Thyroid gland (tissue), 4 donors: Measurements from ENCODE around the gene BTRC.

ENCODE experiments used
- CTCF ChIP-seq, 6 experiments: fragments of 200-600 bp in 3 of 6; fragments of 450-650 bp in 3 of 6; sonication (generic) in 3 of 6; IDR thresholded peaks; one replicate each; pipeline ENCODE4 v1.5.1; 2016 to 2019; ENCODE audit warnings: antibody characterized with exemption in 6 of 6, mild to moderate bottlenecking in 2 of 6, inconsistent platforms in 1 of 6, moderate library complexity in 1 of 6
- POLR2A ChIP-seq, 2 donors: fragments of 450-650 bp; IDR thresholded peaks; one replicate each; pipeline ENCODE4 v1.6.1; 2017; ENCODE audit warnings: antibody characterized with exemption in 2 of 2, mild to moderate bottlenecking in 2 of 2, moderate library complexity in 1 of 2

- TF ChIP-seq POLR2A (IDR thresholded peaks at IDR 0.05) (no peak), CTCF (IDR thresholded peaks at IDR 0.05) (no peak)
Observed at GRCh38 chr10:101358706-101359300, 4.8 kb downstream of the BTRC start.
